Measurements from ENCODE around the gene ARHGEF25. TPM values are rescaled to one million over a fixed set of nuclear protein-coding genes. Genes with fewer than 3 reads are reported as not detected.

The ARHGEF25 gene
- total and polyA plus RNA-seq, 2 donors (not counting 1 experiment from before 2014, with no cell fraction given) = 0.12 TPM; not detected in 1

DNA sequence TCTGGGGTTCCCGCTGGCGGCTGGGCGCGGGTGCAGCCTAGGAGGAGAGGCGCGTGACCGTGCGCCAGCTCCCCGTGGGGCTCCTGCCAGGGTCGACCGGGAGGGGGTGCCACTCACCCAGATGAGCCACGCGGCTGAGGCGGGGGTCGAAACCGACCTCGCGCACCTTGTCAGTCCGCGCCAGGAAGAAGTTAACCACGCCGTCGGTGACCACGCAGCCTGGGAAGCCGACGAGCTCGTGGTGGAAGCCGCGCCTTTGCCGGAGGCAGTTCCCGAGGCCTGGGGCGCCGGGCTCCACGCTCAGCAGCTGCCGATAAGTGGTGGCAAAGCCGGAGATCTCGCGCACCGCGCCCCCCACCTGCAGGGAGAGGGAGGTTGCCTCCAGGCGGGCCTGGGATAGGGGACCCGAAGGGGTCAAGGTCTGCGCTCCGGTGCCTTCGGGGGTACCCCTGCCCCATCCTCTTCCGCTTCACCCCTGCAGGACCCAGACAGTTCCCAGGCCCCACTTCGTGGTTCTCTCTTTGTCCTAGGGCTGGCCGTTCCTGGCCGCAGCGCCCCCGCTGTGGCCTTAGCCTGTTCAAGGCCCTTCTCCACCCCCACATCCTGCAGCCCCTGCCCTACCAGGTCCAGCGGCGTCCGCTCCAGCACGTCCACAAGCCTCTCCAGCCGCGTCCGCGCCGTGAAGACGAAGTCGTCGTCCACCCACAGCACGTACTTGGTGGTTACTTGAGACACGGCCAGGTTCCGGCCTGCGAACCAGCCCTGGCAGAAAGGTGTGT lies 16.5 kb downstream of the ARHGEF25 start:
- peaks cover 19 to 38% of the 10 kb centered on the region in 2 donors for H3K4me1 ChIP-seq (ENCODE audit: control insufficient read depth in 2 of 2, insufficient read depth in 2 of 2, low read length in 2 of 2)
- H3K79me2 ChIP-seq (ENCODE audit: control insufficient read depth, insufficient read depth, low read length) = no peaks in the 10 kb centered on the region
- DNase-seq (peak; percentile 49), ATAC-seq (ENCODE audit: low read depth) (peak; percentile 48)
- no peaks in the 10 kb centered on the region for H3K9me3 Mint-ChIP-seq (ENCODE audit: insufficient read depth)
- H2AFZ ChIP-seq (ENCODE audit: insufficient read depth, low read depth, low read length, poor library complexity, severe bottlenecking) = peak overlapping the region; percentile 38
- H3K36me3 ChIP-seq (replicated peaks in 1 of 2; ENCODE audit: control extremely low read depth in 1 of 2, control insufficient read depth in 1 of 2, extremely low read depth in 1 of 2, insufficient read depth in 2 of 2, low read length in 1 of 2) = no peaks in the 10 kb centered on the region
- H3K27me3 Mint-ChIP-seq = peaks cover 84% of the 10 kb centered on the region
- H3K27ac ChIP-seq (ENCODE audit: low read length in 2 of 2) = no peak overlapping the region
- WGBS (ENCODE audit: insufficient coverage) = 6% methylated on average over 63 of the region's 67 CpGs
- peak overlapping the region; percentile 74 for H3K4me2 ChIP-seq (replicated peaks; ENCODE audit: low read depth, low read length, poor library complexity, severe bottlenecking)
- ChIA-PET CTCF (interaction anchor here (0.6 to 2.3 kb wide), 3 partner anchors 10 to 44 kb away, joined by 3 to 12 read pairs (median 3); no protein-coding TSS in a partner anchor), POLR2A (interaction anchor here (0.9 kb wide), 1 partner anchor 169 kb away, joined by 3 read pairs; the partner anchor contains the start of gene GLI1)
- peak overlapping the region; percentile 34 for H3K9ac ChIP-seq (ENCODE audit: low read length)
- intact Hi-C loops (cut with micrococcal nuclease) = no loop called here
- H3K9me3 ChIP-seq (ENCODE audit: control extremely low read depth in 1 of 3, control insufficient read depth in 2 of 3, insufficient read depth in 1 of 3, low read length in 2 of 3) = peaks cover 0 to 8% (median 0%) of the 10 kb centered on the region in 3 donors
- peak overlapping the region in 2 of 5 experiments; percentile 11 to 25 for H3K4me3 ChIP-seq (ENCODE audit: control extremely low read depth in 1 of 5, extremely low read depth in 1 of 5, insufficient read depth in 1 of 5, low read depth in 2 of 5, low read length in 4 of 5)
- no peak for TF ChIP-seq EZH2 (IDR thresholded peaks at IDR 0.05; ENCODE audit: borderline replicate concordance, insufficient read depth, low read depth, low read length, poor library complexity, severe bottlenecking)
- TF ChIP-seq CTCF (IDR thresholded peaks at IDR 0.05) = peak; percentile 20
- peaks cover 20% of the 10 kb centered on the region for H3K4me1 Mint-ChIP-seq
- H3K27ac Mint-ChIP-seq = no peak overlapping the region
- no peaks in the 10 kb centered on the region for H4K20me1 ChIP-seq (ENCODE audit: control insufficient read depth, insufficient read depth, low read length, poor library complexity, severe bottlenecking)
- peak overlapping the region; percentile 57 for H3K4me3 Mint-ChIP-seq
- H3K27me3 ChIP-seq (replicated peaks in 1 of 4; ENCODE audit: control extremely low read depth in 1 of 4, control insufficient read depth in 3 of 4, insufficient read depth in 4 of 4, low read length in 3 of 4) = peaks cover 0 to 97% (median 73%) of the 10 kb centered on the region in 4 experiments

All from B cell (primary cell).